T-helper 1 cell (primary cell): Measurements from ENCODE around the gene PLA2G4E.
A peak's percentile ranks its signal among the peaks of the same experiment; 100 is the strongest.

Source experiments
- DNase-seq, 5 donors: peaks; one replicate each; pipeline ENCODE4 v3.0.0-alpha.2; 2012 to 2020

Gene PLA2G4E

DNA sequence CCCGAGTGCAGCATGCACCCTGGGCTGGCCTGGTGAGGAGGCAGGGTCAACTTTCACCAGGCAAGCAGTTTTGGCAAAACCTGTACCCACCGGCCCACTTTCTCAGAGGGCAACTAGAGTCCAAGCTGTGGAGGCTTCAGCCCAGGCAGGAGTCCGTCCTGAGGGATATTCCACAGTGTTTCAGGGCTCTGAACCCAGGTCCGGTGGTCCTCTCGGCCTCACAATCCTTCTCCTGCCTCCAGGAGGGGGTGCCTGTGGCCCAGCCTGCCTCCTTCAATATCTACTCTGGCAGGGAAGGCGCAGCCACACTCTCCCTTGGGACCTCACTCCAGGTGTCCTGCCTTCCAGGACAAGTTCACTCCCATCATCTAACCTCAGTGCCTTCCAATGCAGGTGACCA lies 3.9 kb downstream of the PLA2G4E start:
- no peak for DNase-seq

DNA sequence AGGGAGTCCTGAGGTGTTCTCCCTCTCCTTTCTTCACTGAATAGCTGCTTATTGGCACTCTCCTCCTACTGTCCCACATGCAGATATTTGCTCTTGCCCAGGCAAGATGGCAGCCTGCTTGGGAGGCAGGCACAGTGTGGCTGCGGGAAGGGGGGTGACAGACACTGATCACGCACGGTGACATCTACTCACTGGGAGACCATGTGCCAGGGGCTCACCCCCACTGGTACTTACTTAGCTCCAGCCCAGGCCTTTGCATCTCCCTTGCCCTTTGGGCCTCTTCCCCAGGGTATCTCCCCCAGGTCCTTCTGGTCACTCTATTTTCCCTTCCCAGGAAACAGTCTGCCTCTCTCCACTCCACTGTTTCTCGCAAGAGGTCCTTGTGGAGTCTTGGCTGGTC lies 6.4 kb downstream of the PLA2G4E start:
- no peak for DNase-seq

DNA sequence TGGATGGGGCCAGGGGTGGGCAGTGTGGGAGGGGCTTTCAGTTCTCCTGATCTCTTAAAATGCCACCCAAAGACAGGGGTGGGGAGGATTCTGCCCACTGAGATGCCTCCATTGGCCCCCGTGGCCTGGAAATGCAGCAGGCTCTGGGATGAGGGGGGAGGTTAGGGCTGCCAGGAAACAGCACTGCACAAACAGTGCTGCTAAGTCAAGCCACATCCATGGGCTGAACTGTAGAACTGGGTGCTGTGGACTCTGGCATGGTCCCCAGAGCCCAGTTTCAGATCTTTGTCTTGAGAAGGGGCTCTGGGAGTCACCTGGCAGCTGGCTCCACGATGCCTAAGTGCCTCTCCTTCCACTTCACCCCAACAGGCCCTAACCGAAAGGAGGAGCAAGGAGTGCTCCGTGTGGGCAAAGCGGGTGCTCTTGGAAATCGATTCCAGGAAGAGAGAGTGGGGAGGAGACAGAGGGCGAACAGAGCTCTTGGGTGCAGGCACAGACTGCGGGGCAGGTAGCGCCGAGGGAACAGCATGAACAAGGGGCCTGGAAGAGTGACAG lies 7.8 kb downstream of the PLA2G4E start:
- DNase-seq: no peak

DNA sequence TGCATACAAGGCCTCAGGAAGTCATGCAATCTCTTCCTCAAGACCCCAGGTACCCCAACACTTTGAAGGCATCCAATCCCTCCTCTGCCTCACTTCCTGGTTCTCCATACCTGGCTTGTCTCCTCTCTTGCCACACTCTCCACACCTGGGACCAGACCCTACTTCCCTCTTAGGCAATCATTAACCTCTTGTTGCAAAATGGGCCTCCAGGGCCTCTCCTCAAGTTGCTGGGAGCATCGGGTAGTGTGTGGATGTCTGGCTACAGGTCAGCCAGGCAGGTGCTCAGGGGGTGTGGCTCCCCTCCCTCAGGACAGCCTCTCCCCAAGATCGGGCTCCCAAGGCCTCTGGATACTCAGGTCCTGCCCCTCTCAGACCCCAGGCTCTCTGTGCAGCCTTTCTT lies 8.6 kb downstream of the PLA2G4E start:
- DNase-seq: no peak

DNA sequence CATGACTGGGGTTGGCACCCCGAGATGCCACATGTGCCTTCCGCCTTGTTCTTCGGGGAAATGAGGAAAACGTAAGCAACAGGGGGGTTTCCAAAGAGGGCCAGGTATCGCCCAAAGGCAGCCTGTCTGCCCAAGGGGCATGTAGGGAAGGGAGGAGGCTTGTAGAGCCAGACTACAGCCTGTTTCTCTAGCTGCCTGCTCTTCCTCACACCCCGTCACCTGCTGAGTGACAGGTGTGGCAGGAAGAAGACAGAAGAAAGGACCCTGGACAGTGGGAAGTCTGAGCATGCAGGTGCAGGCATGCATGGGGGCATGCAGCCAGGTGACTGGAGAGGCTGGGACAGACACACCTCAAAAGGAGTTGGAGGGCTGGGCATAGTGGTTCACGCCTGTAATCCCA lies 9.8 kb downstream of the PLA2G4E start:
- no peak for DNase-seq

DNA sequence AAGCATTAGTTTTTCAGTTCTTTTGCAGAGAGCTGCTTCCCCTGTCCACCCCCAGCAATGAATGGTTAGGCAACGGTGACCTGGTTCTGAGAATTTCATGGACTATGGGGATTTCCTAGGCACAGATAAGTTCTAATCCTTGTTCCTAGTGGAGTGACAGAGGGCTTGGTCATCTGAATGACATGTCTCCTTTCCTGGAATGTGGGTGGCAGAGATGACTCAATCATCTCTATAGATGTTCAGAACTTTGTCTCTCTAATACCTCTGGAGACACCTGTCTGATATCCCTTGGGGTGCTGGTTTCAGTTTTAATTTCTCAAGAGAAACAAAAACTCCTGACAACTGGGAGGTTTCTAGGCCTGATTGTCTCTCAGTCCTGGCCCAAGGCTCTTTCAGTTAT lies 10.4 kb downstream of the PLA2G4E start:
- DNase-seq: peak in 1 of 5 donors; percentile 25

GRCh38 chr15:42009474-42009873 lies 11.4 kb downstream of the PLA2G4E start:
- no peak for DNase-seq

GRCh38 chr15:42009022-42009421 lies 11.8 kb downstream of the PLA2G4E start:
- no peak for DNase-seq

DNA sequence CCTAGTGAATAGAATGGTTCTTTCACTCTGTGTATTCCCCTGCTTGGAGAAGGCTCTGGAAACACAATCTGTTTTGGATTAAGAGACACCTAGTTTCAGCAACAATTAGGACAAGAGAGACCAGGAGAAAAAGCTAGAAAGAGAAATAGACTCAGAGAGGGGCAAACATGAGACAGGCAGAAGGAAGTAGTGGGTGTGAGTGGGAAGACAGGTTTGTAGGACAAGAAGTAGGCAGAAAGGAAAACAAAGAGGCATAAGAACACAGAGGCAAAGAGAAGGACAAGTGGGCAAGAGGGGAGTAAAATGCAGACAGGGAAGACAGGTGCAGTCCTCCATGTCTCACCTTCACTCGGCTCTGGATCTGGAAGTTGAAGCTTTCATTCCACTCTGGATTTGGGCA lies 13.5 kb downstream of the PLA2G4E start:
- no peak for DNase-seq

- no peak for DNase-seq
Measured at GRCh38 chr15:42002333-42002732, 18.5 kb downstream of the PLA2G4E start.

- DNase-seq: no peak
Measured at GRCh38 chr15:42001236-42001635, 19.6 kb downstream of the PLA2G4E start.

GRCh38 chr15:41999290-42000285 lies 21.3 kb downstream of the PLA2G4E start:
- no peak for DNase-seq

- no peak for DNase-seq
Measured at GRCh38 chr15:41997845-41998244, 23.0 kb downstream of the PLA2G4E start.

DNA sequence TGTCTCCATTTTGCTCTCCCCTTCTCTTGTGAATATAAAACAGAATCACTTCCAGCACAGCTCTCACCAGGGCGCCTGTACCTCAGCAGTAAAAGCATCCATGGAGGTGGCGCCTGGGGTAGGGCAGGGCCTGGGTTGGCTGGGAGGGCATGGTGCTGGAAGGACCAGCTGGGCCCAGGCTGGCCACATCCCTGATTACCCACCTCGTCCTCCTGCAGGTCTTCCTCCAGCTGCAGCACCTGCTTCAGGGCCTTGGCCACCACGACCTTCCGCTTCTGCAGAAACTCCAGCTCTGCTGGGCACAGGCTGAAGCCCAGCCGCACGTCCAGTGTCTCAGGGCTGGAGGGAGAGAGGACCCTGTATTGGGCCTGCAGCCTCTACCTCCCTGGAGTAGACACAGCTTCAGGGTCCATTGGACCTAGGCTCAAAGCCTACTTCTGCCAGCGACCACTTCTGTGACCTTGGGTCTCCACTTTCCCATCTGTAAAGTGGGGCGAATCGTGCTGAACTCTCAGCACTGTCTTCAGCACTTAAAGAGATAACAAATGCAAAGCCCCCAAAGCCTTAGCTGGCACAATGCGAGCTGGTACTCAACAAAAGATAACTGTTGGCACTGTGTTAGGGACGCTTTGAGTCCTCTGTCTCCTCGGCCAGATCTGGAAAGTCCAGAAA lies 23.8 kb downstream of the PLA2G4E start:
- no peak for DNase-seq

- DNase-seq: no peak
Measured at GRCh38 chr15:41996376-41996775, 24.5 kb downstream of the PLA2G4E start.

- DNase-seq: no peak
Measured at GRCh38 chr15:41995476-41995855, 25.4 kb downstream of the PLA2G4E start.

GRCh38 chr15:41994772-41995475 lies 25.9 kb downstream of the PLA2G4E start:
- DNase-seq: no peak

DNA sequence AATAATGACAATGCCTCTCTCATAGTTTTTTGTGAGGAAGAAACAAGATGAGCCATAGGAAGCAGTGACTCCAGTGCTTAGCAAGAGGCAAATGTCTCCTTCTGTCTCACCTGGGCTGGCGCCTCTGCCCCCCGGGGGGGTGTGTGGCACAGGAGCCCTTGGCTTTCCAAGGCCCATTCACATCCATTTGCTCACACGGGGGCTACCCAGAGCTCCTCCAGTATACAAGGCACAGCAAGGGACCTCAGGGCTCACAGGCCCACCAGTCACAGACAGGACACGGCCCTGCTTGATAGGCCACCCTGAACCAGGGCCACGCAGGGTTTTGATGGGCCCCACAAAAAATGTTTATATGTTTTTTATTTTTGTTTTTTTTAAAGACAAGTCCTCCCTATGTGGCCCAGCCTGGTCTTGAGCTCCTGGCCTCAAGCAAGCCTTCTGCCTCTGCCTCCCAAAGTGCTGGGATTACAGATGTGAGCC lies 26.6 kb downstream of the PLA2G4E start:
- DNase-seq: no peak

DNA sequence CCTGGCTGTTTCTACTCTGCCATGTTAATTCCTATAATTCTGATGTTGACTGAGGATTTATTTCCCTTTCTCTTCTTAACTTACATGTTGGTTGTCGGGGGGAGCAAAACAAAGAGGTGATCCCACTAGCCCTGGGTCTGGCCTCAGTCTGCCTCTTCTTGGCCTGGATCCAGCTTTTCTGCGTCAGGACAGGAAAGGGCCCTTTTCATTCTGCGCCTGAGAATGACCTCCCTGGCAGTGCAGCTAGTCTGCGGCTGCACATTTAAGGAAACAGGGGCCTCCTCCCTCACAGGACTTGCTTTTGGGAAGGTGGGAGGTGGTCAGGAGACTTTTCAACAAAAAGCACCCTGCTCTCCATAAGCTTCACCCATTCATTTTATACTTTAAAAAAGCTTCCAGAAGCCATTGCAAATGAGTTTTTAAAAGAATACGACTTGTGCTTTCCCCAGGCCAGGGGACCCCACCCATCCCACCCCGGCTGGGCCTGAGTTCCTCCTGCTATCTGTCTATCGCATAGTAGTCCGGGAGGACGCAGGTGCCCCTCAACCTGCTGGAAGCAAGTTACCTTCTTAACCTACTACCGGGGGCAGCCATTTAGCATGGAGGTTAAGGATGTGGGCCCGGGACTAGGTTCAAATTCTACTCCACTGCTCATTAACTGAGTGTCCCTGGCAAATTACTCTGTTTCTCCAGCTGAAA lies 27.2 kb downstream of the PLA2G4E start:
- DNase-seq: no peak

DNA sequence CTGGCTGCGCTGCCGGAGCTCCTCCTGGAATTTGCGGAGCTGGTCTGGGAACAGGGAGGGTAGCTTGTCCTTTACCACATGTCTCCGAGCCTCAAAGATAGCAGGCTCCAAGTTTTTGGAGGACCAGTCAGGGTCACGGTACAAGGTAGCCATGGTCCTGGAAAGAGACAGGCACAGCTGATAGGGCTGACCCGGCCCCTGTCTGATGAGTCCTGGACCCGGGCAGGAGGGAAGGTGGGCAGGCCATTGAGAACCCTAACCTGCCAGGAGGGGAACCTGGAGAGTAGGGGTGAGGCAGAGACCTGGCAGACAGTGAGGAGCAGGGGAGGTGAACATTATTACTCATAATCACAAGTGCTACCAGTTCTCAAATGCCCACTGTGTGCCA lies 28.0 kb downstream of the PLA2G4E start:
- DNase-seq: no peak

- no peak for DNase-seq
Measured at GRCh38 chr15:41992151-41992802, 28.6 kb downstream of the PLA2G4E start.

- DNase-seq: no peak
Measured at GRCh38 chr15:41990691-41991090, 30.2 kb downstream of the PLA2G4E start.
